GM12878 (cell line): Measurements from ENCODE around the gene PODXL2. TPM values are rescaled to one million over a fixed set of nuclear protein-coding genes. Genes with fewer than 3 reads are reported as not detected.

Experiments
- ATAC-seq: fragments of 200-7000 bp; cut with Tn5 transposase; 3 replicates; pipeline ENCODE4 v1.9.1; 2020; ENCODE audit warnings: mild to moderate bottlenecking, moderate library complexity
- BruUV-seq: library from RNA; stranded (reverse); fragments of 400-500 nt; replicated peaks from 2 replicates; lab custom pipeline; 2021; lab: Mats Ljungman, UMichigan
- CTCF ChIA-PET: fragments of 300-600 bp; sonication (Branson Sonifier 250); formaldehyde crosslinking; extraction: SDS; loops from one replicate; lab custom pipeline; 2021; ENCODE audit warnings: inconsistent platforms; lab: Yijun Ruan, JAX
- POLR2A ChIA-PET: fragments of 350-600 bp; formaldehyde crosslinking; extraction: SDS; loops from one replicate; lab custom pipeline; 2021; ENCODE audit warnings: inconsistent platforms; lab: Charles Lee
- RAD21 ChIA-PET: fragments of 300-600 bp; sonication (Branson Sonifier 250); formaldehyde crosslinking; loops from one replicate; lab custom pipeline; 2023; ENCODE audit warnings: antibody characterized with exemption; ENCODE audit not compliant: unreplicated experiment; lab: Charles Lee
- SMC1A ChIA-PET: fragments of 300-600 bp; sonication (Branson Sonifier 250); formaldehyde crosslinking; loops from one replicate; lab custom pipeline; 2023; ENCODE audit not compliant: unreplicated experiment, uncharacterized antibody; lab: Charles Lee
- DNase-seq: peaks from one replicate; pipeline ENCODE4 v3.0.0-alpha.2; 2011; ENCODE audit warnings: low read depth, low spot score
- FAIRE-seq: peaks from 3 replicates; lab custom pipeline; 2011; peaks lifted over from hg19 to GRCh38; lab: Jason Lieb, UNC
- H2AFZ ChIP-seq: 2 replicates; pipeline ENCODE4 v1.6.0; 2011; ENCODE audit warnings: low read depth, low read length, control low read depth; ENCODE audit not compliant: control insufficient read depth
- H3K27ac ChIP-seq: 2 replicates; pipeline ENCODE4 v1.5.1; 2011; ENCODE audit warnings: control low read depth; ENCODE audit not compliant: control insufficient read depth, insufficient read depth
- H3K27me3 ChIP-seq, 2 experiments: replicated peaks in 1 of 2; 2 replicates each; pipeline versions ENCODE4 v1.6.0 to v1.6.1; 2011; ENCODE audit warnings: low read length in 1 of 2; ENCODE audit not compliant: control insufficient read depth in 2 of 2, insufficient read depth in 2 of 2
- H3K36me3 ChIP-seq, 2 experiments: 2 replicates each; pipeline ENCODE4 v1.5.1; 2011; ENCODE audit warnings: low read length in 1 of 2; ENCODE audit not compliant: control insufficient read depth in 2 of 2, insufficient read depth in 2 of 2
- H3K4me1 ChIP-seq: 2 replicates; pipeline ENCODE4 v1.6.1; 2011; ENCODE audit warnings: mild to moderate bottlenecking, low read length, moderate library complexity, mixed read lengths; ENCODE audit not compliant: control insufficient read depth, insufficient read depth
- H3K4me2 ChIP-seq: 2 replicates; pipeline ENCODE4 v1.6.0; 2011; ENCODE audit warnings: control low read depth; ENCODE audit not compliant: control insufficient read depth, insufficient read depth
- H3K4me3 ChIP-seq: fragments of 200-600 bp; sonication (generic); 2 replicates; pipeline ENCODE4 v1.5.1; 2016
- H3K79me2 ChIP-seq: 2 replicates; pipeline ENCODE4 v1.6.0; 2011; ENCODE audit warnings: low read length; ENCODE audit not compliant: control insufficient read depth, insufficient read depth
- H3K9ac ChIP-seq: 2 replicates; pipeline ENCODE4 v1.8.0; 2011; ENCODE audit warnings: low read length, control low read depth, mixed read lengths; ENCODE audit not compliant: control insufficient read depth, insufficient read depth
- H3K9me3 ChIP-seq: replicated peaks from 3 replicates; pipeline ENCODE4 v1.5.1; 2011; ENCODE audit warnings: mild to moderate bottlenecking, low read length; ENCODE audit not compliant: control insufficient read depth, insufficient read depth
- H4K20me1 ChIP-seq: 2 replicates; pipeline ENCODE4 v1.6.0; 2011; ENCODE audit not compliant: control insufficient read depth, insufficient read depth
- CEBPB ChIP-seq, 2 experiments: fragments of 150-350 bp in 1 of 2; IDR thresholded peaks; 2 replicates each; pipeline ENCODE4 v1.6.1; 2012 to 2014; ENCODE audit warnings: low read depth in 2 of 2, low read length in 2 of 2, borderline replicate concordance in 1 of 2, inconsistent platforms in 1 of 2
- CHD2 ChIP-seq: IDR thresholded peaks from 2 replicates; pipeline ENCODE4 v1.6.1; 2011; ENCODE audit warnings: low read depth, low read length, improper control_type of control experiment, borderline replicate concordance
- STAT1 ChIP-seq: fragments of 450-650 bp; conservative IDR thresholded peaks from 2 replicates; pipeline ENCODE4 v1.6.1; 2014; ENCODE audit warnings: antibody characterized with exemption, mild to moderate bottlenecking
- ZNF274 ChIP-seq: IDR thresholded peaks from one replicate; pipeline ENCODE4 v1.8.0; 2011; ENCODE audit not compliant: insufficient read length, insufficient read depth
- WGBS: methylation state at CpG from one replicate; pipeline ENCODE4 v1.1.6; 2016; ENCODE audit warnings: low lambda C conversion rate; ENCODE audit not compliant: insufficient replicate concordance, insufficient coverage; ENCODE audit errors: missing lambda C conversion rate; 5-methylcytosine and 5-hydroxymethylcytosine counted together
- in situ Hi-C: fragments of 300-500 bp; cut with MboI; formaldehyde crosslinking; loops from 9 replicates; pipeline ENCODE4 v1.14.3; 2018; ENCODE audit warnings: mixed read lengths
- intact Hi-C: fragments of 100-400 bp; cut with micrococcal nuclease; formaldehyde crosslinking; loops from one replicate; pipeline ENCODE4 v1.14.2; 2022; ENCODE audit not compliant: unreplicated experiment
- polyA plus RNA-seq, 11 experiments: library from polyadenylated mRNA; depleted of rRNA in 4 of 11; unstranded in 6 of 11; stranded (reverse) in 5 of 11; fragments of >200 nt; fragmentation: Nextera tagmentation in 4 of 11; fragmentation: Illumina TruSeq in 1 of 11; extraction: Ambion mirVana in 4 of 11; extraction: Trizol in 1 of 11; gene quantifications; 1 replicate in 1 of 11; 2 replicates in 10 of 11; pipeline versions ENCODE4 v1.2.1 to v1.2.3, GENCODE V29; 2011 to 2016; ENCODE audit warnings: inconsistent platforms in 2 of 11, missing spikeins in 2 of 11, low read depth in 1 of 11
- total RNA-seq, 4 experiments: library from RNA; depleted of rRNA in 3 of 4; stranded (reverse); fragments of >200 nt in 3 of 4; fragmentation: Illumina TruSeq in 1 of 4; extraction: Trizol in 1 of 4; gene quantifications; 2 replicates each; pipeline versions ENCODE4 v1.2.1 to v1.2.3, GENCODE V29; 2013 to 2021
- TF ChIP-seq, protein P1 (sequence below): IDR thresholded peaks from 2 replicates; pipeline ENCODE4 v1.6.1; 2011; ENCODE audit warnings: borderline replicate concordance, low read depth, mild to moderate bottlenecking, moderate library complexity, mixed read lengths, low read length; ENCODE audit not compliant: insufficient read depth; ENCODE audit errors: extremely low read length

PODXL2 gene
- total and polyA plus RNA-seq, 10 of the 15 experiments (the other 5 are each of a cell fraction or from before 2014, with no cell fraction given) = 0.03 to 24.4 (median 13.6) TPM; not detected in 2

DNA sequence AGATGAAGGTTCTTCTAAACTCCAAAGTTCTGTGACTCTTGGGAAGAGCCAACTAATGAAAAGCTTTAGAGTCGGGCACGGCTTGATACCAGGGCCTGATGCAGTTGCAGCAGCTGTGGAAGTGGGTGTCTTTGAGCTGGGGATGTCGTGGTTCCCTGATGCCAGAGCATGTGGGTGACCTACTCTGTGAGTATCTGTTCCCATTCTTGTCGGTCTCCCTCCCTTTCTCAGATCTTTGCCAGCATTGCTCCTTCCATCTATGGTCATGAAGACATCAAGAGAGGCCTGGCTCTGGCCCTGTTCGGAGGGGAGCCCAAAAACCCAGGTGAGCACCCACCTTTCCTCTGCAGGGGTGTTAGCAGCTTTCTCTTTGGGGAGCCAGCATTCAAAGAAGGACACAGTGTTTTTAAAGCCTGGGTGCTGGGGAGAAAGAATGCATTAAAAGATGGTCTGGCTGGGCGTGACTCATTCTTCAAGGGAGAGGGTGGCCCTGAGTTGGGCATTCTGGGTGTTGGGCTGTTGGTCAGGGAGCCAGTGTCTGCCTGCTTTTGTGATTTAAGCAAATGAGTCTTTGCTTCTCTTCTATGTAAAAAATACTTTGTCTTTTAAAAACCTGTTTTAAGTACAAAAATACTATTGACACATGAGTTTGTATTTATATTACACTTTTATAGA is 13.2 kb upstream of the PODXL2 start:
- intact Hi-C loops = no loop called here
- WGBS = 73% methylated on average over 6 of the region's 6 CpGs
- H2AFZ ChIP-seq = no peak overlapping the region
- DNase-seq (no peak), ATAC-seq (no peak), FAIRE-seq (no peak)
- H3K36me3 ChIP-seq = peaks cover 52 to 55% of the 10 kb centered on the region in 2 experiments
- no peak overlapping the region for H3K4me3 ChIP-seq
- H3K27me3 ChIP-seq = no peaks in the 10 kb centered on the region
- no TSS peak for BruUV-seq
- TF ChIP-seq, protein P1, sequence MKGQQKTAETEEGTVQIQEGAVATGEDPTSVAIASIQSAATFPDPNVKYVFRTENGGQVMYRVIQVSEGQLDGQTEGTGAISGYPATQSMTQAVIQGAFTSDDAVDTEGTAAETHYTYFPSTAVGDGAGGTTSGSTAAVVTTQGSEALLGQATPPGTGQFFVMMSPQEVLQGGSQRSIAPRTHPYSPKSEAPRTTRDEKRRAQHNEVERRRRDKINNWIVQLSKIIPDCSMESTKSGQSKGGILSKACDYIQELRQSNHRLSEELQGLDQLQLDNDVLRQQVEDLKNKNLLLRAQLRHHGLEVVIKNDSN = no peak
- TF ChIP-seq ZNF274 (no peak), STAT1 (no peak), CEBPB (IDR thresholded peaks at IDR 0.05; ENCODE audit: borderline replicate concordance in 1 of 2, low read depth in 2 of 2, low read length in 2 of 2) (no peak), CHD2 (no peak)
- no peak overlapping the region for H3K27ac ChIP-seq
- no peak overlapping the region for H3K9ac ChIP-seq
- no peak overlapping the region for H3K4me2 ChIP-seq
- SMC1A ChIA-PET = no interaction called here
- no peaks in the 10 kb centered on the region for H4K20me1 ChIP-seq
- in situ Hi-C loops = no loop called here
- POLR2A ChIA-PET = no interaction called here
- H3K4me1 ChIP-seq = no peaks in the 10 kb centered on the region
- RAD21 ChIA-PET = no interaction called here
- no peaks in the 10 kb centered on the region for H3K9me3 ChIP-seq
- H3K79me2 ChIP-seq = no peaks in the 10 kb centered on the region
- CTCF ChIA-PET = interaction anchor here (1.6 kb wide), 1 partner anchor 41 kb away, joined by 4 read pairs; no protein-coding TSS in a partner anchor
